ENCODE measurements around the gene GRM2. TPM values are rescaled to one million over a fixed set of nuclear protein-coding genes. Genes with fewer than 3 reads are reported as not detected.

The GRM2 gene
- total RNA-seq, 1 donor from 2014 or later: not detected

DNA sequence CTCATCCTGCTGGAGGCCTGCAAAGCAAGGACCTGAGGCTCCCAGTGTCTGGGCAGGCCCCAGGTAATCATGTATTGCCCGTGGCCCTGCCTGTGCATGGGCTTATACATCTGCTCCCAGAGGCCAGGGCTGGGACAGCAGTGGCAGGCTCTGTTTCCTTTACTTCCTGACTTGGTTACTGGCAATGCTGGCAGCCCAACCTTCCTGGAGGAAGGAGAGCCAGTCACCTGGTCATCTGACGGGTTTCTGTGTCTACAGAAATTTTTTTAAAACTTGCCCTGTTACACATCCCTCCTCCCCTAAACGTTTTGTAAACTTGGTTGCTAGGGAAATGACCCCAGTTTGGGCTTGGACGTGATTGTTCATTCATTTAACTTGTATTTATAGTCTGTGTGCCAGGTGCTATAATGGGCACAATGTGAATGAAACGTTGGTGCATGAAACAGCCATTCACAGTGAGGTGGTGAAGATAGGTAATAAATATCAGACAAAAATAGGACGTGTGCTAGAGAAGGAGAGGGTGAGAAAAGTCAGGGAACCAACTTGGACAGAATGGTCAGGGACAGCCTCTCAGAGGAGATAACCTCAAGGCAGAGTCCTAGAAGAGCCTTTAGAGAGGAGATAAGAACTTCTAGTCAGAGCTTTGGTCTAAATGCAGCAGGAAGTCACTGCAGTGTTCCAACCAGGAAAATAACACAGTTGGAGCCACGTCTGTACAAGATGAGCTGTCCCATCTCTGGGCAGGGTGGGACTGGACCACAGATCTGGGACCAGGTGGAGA is 21.7 kb upstream of the GRM2 start:
- Histone ChIP-seq H3K27me3 (no peaks in the 10 kb centered on the region), H3K4me3 (no peak overlapping the region), H3K36me3 (peaks cover 20 to 21% of the 10 kb centered on the region in 2 donors), H3K9me3 (no peaks in the 10 kb centered on the region), H3K27ac (peak overlapping the region; percentile 45 to 54), H3K4me1 (peaks cover 0 to 3% of the 10 kb centered on the region in 2 donors)
- TF ChIP-seq, protein P1, sequence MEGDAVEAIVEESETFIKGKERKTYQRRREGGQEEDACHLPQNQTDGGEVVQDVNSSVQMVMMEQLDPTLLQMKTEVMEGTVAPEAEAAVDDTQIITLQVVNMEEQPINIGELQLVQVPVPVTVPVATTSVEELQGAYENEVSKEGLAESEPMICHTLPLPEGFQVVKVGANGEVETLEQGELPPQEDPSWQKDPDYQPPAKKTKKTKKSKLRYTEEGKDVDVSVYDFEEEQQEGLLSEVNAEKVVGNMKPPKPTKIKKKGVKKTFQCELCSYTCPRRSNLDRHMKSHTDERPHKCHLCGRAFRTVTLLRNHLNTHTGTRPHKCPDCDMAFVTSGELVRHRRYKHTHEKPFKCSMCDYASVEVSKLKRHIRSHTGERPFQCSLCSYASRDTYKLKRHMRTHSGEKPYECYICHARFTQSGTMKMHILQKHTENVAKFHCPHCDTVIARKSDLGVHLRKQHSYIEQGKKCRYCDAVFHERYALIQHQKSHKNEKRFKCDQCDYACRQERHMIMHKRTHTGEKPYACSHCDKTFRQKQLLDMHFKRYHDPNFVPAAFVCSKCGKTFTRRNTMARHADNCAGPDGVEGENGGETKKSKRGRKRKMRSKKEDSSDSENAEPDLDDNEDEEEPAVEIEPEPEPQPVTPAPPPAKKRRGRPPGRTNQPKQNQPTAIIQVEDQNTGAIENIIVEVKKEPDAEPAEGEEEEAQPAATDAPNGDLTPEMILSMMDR (IDR thresholded peaks at IDR 0.05): no peak
- intact Hi-C loops (cut with DNase I): no loop called here
- no peak for DNase-seq (ENCODE audit: low spot score in 2 of 2)

DNA sequence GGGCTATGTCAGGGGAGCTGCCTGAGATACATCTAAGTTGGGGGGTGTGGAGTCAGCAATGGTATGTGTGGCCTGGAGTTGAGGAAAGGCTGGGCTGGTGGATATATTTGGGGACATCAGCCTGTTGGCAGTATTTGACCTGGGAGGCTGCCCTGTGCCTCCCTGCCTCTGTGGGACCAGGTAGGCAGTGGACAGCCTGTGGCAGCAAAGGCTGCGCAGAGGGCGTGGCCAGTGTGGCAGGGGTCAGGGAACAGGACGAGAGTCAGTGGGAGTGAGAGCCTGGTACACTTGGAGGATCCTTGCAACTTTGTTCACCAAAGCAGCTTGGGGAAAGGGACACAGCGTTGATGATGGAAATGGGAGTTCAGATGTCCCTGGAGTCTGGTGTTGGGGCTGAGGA is 20.8 kb upstream of the GRM2 start:
- H3K4me1 ChIP-seq: no peaks in the 10 kb centered on the region
- H3K4me3 ChIP-seq: no peak overlapping the region
- no peaks in the 10 kb centered on the region for H3K27me3 ChIP-seq
- DNase-seq (ENCODE audit: low spot score in 2 of 2): no peak
- no peaks in the 10 kb centered on the region for H3K9me3 ChIP-seq
- TF ChIP-seq, protein P1 (IDR thresholded peaks at IDR 0.05): no peak
- intact Hi-C loops (cut with DNase I): no loop called here
- peaks cover 20 to 24% of the 10 kb centered on the region in 2 donors for H3K36me3 ChIP-seq
- peak overlapping the region; percentile 45 to 67 for H3K27ac ChIP-seq

DNA sequence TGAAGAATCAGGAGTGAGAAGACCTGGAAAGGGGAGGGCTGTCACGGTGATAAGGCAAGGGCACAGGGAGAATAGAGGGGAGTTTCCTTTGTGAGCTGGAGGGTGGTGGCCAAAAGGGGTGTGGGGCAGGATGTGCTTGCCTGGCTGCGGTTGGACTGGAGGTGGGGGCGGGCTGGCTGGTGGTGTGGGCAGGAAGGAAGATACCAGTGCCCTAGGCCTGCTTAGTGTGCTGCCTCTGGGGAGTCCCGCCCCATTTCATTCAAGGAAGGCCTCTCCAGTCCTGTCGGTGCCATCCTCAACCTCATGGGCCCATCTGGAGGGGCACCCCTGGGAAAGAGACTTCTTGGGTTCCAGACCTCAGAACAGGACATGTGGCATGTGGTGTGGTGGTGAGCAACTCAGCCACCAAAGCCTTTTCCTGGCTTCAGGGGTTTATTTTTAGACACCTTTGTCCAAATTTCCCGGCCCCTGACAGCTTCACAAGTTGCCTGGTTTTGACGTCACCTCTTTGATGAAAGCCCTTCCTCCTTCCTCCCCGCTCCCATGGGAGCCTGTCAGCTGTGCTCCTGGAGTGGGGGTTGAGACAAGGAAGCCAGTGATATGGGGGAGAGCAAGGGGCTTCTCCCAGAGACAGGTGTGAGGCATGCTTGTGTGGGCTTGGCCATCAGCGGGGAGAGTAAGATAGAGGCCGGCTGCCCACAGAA is 20.2 kb upstream of the GRM2 start:
- Histone ChIP-seq H3K27me3 (no peaks in the 10 kb centered on the region), H3K27ac (peak overlapping the region; percentile 45 to 67), H3K4me1 (no peaks in the 10 kb centered on the region), H3K9me3 (no peaks in the 10 kb centered on the region), H3K4me3 (no peak overlapping the region), H3K36me3 (peaks cover 24 to 28% of the 10 kb centered on the region in 2 donors)
- intact Hi-C loops (cut with DNase I): no loop called here
- peak; percentile 19 to 73 for DNase-seq (ENCODE audit: low spot score in 2 of 2)
- TF ChIP-seq, protein P1 (IDR thresholded peaks at IDR 0.05): no peak

DNA sequence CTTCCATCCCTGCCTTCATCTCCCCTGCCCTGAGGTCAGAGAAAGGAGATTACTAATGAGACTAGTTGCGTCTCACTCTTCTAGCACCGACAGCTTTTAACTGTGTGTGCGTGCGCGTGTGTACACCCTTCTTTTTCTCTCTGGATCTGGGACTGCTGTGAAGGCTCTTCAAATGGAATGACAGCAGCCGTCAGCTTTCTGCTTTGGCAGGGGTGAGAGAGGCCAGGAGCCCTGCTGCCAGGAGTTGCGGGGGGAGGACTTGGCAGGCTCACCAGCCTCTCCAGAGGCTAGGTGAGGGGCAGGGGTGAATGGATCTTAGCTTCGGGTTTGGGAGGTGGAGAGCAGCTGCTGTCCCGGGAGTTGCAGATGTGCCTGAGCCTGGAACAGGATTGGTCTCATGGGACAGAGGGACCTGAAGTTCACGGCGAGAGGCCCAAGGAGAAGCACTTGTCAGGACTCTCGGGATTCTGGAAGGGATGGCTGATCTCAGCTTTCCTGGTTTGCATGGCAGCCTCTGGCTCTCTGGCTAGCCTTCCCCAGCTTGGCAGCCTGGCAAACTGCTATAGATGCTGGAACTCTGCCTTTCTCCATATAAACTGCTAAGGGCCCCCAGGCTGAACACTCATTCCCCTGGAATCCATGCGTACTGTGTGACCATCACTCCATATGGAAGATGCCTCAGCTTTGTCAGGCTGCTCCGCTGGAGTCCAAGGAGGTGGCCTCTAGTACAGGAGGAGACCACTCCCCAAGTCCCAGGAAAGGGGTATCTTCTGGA is 19.2 kb upstream of the GRM2 start:
- no peak for DNase-seq (ENCODE audit: low spot score in 2 of 2)
- intact Hi-C loops (cut with DNase I): no loop called here
- Histone ChIP-seq H3K27ac (peak overlapping the region; percentile 45 to 67), H3K27me3 (no peaks in the 10 kb centered on the region), H3K4me1 (no peaks in the 10 kb centered on the region), H3K9me3 (no peaks in the 10 kb centered on the region), H3K4me3 (no peak overlapping the region), H3K36me3 (peaks cover 32 to 35% of the 10 kb centered on the region in 2 donors)
- TF ChIP-seq, protein P1 (IDR thresholded peaks at IDR 0.05): no peak

DNA sequence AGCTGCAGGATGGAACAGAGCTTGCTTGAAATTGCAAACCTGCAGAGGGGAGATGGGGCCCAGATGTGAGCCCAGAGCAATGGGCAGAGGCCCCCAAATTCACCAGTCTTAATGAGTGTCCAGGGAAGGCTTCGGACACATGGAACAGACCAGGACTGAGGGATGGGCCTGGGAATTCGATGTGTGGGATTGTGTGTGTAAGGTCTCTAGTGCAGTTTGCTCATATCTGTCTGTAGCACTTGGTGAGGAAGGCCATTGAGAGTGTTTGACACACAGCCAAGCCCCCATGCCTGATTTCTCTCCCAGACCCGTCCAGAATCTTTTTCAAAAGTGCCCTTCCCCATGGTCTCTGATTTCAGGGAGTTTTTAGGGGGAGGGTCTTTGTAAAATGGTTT is 18.7 kb upstream of the GRM2 start:
- intact Hi-C loops (cut with DNase I): no loop called here
- H3K36me3 ChIP-seq: peaks cover 38% of the 10 kb centered on the region in 2 donors
- H3K4me1 ChIP-seq: no peaks in the 10 kb centered on the region

More for the DNA sequence above, 18.7 kb upstream of the GRM2 start:
- Histone ChIP-seq H3K27me3 (no peaks in the 10 kb centered on the region), H3K27ac (no peak overlapping the region), H3K9me3 (no peaks in the 10 kb centered on the region), H3K4me3 (no peak overlapping the region)
- no peak for DNase-seq (ENCODE audit: low spot score in 2 of 2)
- TF ChIP-seq, protein P1 (IDR thresholded peaks at IDR 0.05): no peak
